Neural crest cell (in vitro differentiated cells): Measurements from ENCODE around the gene RAP1A. TPM values are rescaled to one million over a fixed set of nuclear protein-coding genes. Genes with fewer than 3 reads are reported as not detected.

Experiments
- DNase-seq: peaks from one replicate; pipeline ENCODE4 v3.0.0; 2021; ENCODE audit warnings: low read depth, mixed read lengths, low spot score
- H3K27ac Mint-ChIP-seq: one replicate; pipeline ENCODE4 v1.8.0; 2021; ENCODE audit warnings: mild to moderate bottlenecking, mixed read lengths; ENCODE audit not compliant: unreplicated experiment
- H3K27me3 Mint-ChIP-seq: 2 replicates; pipeline ENCODE4 v1.8.0; 2021; ENCODE audit warnings: low read depth, mild to moderate bottlenecking, mixed read lengths
- H3K36me3 Mint-ChIP-seq: 2 replicates; pipeline ENCODE4 v1.8.0; 2021; ENCODE audit warnings: low read depth, mild to moderate bottlenecking, mixed read lengths
- H3K4me1 Mint-ChIP-seq: 2 replicates; pipeline ENCODE4 v1.8.0; 2021; ENCODE audit warnings: mixed read lengths
- H3K4me3 Mint-ChIP-seq: one replicate; pipeline ENCODE4 v1.8.0; 2021; ENCODE audit warnings: mild to moderate bottlenecking, mixed read lengths
- H3K9me3 Mint-ChIP-seq: 2 replicates; pipeline ENCODE4 v1.8.0; 2021; ENCODE audit warnings: mixed read lengths
- CTCF ChIP-seq: fragments of 200-600 bp; sonication (generic); conservative IDR thresholded peaks from 2 replicates; pipeline ENCODE4 v1.5.0; 2021; ENCODE audit warnings: antibody characterized with exemption, mild to moderate bottlenecking
- total RNA-seq: library from RNA; stranded (reverse); gene quantifications from 2 replicates; pipeline ENCODE4 v1.2.1, GENCODE V29; 2021

Gene RAP1A
- total RNA-seq, 1 donor from 2014 or later = 32.5 TPM

GRCh38 chr1:111622166-111622565 is 2.6 kb downstream of the RAP1A start:
- Mint-ChIP-seq H3K27ac (no peak overlapping the region), H3K9me3 (no peaks in the 10 kb centered on the region), H3K36me3 (peaks cover 2% of the 10 kb centered on the region), H3K4me3 (peak overlapping the region; percentile 65), H3K4me1 (peaks cover 30% of the 10 kb centered on the region), H3K27me3 (no peaks in the 10 kb centered on the region)
- no peak for DNase-seq
- no peak for TF ChIP-seq CTCF

GRCh38 chr1:111624382-111624781 is 4.8 kb downstream of the RAP1A start:
- H3K4me1 Mint-ChIP-seq = peaks cover 26% of the 10 kb centered on the region

DNA sequence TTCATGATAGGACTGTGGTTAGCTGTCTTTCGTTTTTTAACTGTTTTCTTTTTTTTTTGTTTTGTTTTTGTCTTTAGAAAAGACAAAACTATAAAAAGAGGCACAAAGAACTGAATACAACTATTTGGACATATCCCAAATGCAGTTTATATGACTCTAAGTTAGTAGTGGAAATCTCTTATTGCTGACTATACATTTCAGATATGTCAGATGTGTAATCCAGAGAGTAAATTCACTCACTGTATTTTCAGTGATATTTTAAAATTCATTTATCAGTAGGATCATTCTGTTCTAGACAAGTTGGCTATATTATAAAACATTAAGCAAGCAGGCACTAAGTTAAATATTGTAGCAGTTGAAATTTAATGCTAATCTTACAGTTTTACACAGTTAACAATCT is 5.7 kb downstream of the RAP1A start:
- no peak for DNase-seq
- H3K9me3 Mint-ChIP-seq = no peaks in the 10 kb centered on the region
- H3K4me3 Mint-ChIP-seq = no peak overlapping the region
- no peak overlapping the region for H3K27ac Mint-ChIP-seq
- no peak for TF ChIP-seq CTCF
- H3K27me3 Mint-ChIP-seq = no peaks in the 10 kb centered on the region
- H3K36me3 Mint-ChIP-seq = no peaks in the 10 kb centered on the region
- H3K4me1 Mint-ChIP-seq = peaks cover 26% of the 10 kb centered on the region

More at GRCh38 chr1:111624382-111624781, 4.8 kb downstream of the RAP1A start:
- no peaks in the 10 kb centered on the region for H3K36me3 Mint-ChIP-seq
- H3K4me3 Mint-ChIP-seq = no peak overlapping the region
- TF ChIP-seq CTCF = no peak
- DNase-seq = no peak
- H3K27me3 Mint-ChIP-seq = no peaks in the 10 kb centered on the region
- no peak overlapping the region for H3K27ac Mint-ChIP-seq
- no peaks in the 10 kb centered on the region for H3K9me3 Mint-ChIP-seq

DNA sequence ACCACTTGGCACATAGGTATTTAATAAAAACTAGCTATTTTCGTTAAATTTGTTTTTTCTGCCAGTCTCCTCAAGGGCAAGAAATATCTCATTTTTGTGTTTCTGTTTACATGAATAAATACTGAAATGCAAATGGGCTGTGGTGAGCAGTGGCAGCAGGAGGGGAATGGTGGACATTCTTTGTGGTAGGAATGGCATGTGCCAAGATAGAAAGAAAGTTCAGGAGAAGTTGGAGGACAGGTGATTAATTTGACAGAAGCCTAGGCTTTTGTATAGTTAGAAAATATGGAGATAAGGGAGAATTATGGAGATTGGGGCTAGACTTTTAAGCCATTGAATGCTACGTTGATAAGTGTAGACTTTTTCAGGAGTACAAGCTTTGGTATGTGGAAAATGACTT is 8.6 kb downstream of the RAP1A start:
- Mint-ChIP-seq H3K36me3 (no peaks in the 10 kb centered on the region), H3K27ac (no peak overlapping the region), H3K27me3 (no peaks in the 10 kb centered on the region), H3K4me1 (peaks cover 5% of the 10 kb centered on the region), H3K9me3 (no peaks in the 10 kb centered on the region), H3K4me3 (no peak overlapping the region)
- no peak for TF ChIP-seq CTCF
- no peak for DNase-seq

- DNase-seq = no peak
- Mint-ChIP-seq H3K4me3 (no peak overlapping the region), H3K27ac (no peak overlapping the region), H3K27me3 (no peaks in the 10 kb centered on the region), H3K4me1 (peaks cover 5% of the 10 kb centered on the region), H3K9me3 (no peaks in the 10 kb centered on the region), H3K36me3 (no peaks in the 10 kb centered on the region)
- no peak for TF ChIP-seq CTCF
These were observed 9.8 kb downstream of the RAP1A start for GRCh38 chr1:111629190-111629954.
